Anterior cingulate cortex (tissue), 58 donors: ENCODE results near the gene MYEOV.

ENCODE experiments used
- DNase-seq, 58 donors: peaks; one replicate each; lab custom pipeline; 2025; lab: John Stamatoyannopoulos, UW

The MYEOV gene

DNA sequence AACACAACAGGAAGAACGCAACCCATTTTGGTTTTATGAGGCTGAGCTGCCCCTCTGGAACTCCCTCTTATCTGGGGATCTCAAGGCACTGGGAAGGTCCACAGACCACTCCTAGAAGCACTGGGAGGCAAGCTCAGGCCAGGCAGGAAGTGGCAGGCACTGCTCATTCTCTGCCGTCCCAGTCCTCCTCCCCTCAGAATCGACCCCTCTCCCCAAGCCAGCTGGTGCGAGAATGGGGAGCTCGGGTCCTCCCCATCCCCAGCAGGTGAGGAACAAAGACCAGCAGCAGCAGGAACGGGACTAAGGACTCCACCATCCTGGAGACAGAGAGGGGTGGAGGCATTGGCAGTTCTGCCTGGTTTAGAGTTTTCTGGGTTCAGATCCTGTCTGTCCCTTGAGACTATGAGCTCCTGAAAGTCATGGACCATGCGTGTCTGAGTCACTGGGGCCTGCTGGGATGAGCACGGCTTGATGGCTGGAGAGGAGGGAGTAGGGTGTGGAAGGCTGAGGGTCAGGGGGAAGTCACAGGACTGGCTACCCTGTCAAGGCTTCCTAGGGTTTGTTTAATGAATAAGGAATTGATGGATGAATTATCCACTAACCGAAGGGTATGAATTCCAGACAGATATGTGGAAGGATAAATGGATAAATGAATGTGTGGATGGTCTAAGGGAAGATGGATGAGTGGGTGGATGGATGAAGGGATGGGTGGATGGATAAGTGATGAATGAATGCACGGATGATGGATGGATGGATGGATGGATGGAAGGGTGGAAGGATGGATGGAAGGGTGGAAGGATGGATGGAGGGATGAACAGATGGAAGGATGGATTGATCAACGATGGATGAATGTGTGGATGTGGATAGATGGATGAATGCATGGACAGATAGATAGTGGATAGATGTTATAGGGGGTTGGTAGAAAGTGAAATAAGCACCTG lies 6.4 kb downstream of the MYEOV start:
- DNase-seq, result no peak

DNA sequence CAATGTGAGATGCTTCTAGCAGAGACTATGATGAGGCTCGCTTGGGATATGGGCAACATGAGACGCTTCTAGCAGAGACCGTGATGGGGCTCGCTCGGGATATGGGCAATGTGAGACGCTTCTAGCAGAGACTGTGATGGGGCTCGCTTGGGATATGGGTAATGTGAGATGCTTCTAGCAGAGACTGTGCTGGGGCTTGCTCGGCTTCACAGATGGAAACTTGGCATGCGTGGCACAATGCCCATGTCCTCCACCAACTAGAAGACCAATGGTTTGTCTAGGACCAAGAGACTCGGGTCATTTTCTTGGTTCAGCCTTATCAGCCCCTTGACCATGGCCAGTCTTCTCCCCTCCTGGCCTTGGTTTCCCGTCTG lies 7.1 kb downstream of the MYEOV start:
- no peak for DNase-seq

DNA sequence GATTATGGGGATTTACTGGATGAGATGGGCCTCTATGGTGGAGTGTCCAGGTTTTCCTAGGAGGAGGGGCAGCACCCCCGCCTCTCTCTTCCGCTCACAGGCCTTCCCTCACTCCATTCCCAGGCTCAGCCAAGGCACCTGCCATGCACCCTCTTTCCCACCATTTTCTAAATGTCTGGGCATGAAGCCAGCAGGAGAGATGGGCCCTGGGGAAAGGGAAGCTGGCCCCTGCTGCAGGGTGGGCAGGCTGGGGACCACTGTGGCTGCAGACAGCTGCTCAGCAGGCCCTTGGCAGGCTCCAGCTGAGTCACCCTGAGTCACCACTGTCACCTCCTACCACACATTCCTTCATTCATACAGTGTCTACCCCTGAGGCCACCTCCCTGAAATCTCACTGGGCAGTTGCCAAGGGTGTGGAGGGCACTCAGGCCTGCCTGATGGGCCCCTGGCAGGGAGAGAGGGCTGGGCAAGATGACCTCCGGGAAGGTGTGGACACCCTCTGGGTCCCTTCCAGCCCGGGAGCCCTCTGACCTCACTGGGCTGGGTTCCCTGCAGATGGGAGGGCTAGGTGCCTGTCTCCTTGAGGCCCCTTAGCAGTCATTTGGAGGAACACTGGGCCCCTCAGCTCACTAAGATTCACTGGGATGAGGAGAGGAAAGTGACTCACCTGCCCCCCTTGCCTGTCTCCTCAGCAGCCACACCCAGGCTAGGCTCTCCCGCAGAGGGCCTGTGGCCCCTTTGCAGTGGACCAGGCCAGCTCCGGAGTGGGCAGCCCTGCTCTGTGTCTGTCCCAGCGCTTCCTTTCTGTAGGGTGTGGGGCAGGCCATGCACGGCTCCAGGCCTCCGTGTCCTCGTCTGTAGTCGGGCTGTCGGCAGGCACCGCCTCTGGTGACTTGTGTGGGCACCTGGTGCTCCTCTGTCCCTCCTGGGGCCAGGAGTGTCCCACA lies 7.8 kb downstream of the MYEOV start:
- no peak for DNase-seq

DNA sequence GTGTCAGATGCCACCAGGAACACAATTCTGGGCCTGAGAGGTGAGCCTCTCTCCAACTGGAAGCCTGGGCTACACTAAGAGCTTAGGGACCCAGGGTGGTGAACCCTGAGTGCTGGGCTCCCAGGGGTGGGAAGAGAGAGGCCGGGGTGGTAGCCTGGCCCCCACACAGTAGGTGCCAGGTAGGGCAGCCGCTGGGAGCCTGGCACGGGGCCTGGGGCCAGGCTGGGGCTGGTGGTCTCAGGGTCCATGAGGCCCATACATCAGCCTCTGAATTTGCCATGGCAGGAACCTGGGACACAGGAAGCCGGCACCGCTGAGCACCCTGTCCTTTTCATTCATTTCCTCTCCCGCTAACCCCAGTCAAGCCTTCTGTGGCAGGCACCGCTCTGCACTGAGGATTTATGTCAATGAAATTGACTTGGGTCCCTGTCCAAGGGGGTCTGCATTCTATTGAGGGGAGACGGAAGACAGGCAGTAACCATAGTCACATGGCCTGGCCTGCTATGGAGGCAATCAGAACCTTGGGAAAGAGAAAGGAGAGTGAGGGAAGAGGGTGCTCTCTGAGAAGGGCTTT lies 8.6 kb downstream of the MYEOV start:
- no peak for DNase-seq

DNA sequence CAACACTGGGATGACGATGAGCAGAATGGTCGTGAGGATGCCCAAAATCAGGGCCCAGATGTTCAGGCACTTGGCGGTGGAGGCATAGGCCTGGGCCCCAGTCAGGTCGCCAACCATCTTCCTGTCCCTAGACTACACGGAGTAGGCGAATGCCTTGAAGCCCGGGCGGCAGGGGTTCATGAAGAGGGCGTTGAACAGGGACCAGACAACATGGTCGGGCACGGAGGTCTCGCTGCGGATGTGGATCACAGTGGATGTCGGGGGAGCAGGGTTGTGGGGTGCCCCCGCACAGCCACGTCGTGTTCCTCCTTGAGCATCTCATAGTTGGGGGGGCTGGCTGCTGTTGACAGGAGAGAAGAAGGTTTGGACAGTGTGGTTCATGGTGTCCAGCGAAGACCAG lies 9.5 kb downstream of the MYEOV start:
- DNase-seq, result no peak

DNA sequence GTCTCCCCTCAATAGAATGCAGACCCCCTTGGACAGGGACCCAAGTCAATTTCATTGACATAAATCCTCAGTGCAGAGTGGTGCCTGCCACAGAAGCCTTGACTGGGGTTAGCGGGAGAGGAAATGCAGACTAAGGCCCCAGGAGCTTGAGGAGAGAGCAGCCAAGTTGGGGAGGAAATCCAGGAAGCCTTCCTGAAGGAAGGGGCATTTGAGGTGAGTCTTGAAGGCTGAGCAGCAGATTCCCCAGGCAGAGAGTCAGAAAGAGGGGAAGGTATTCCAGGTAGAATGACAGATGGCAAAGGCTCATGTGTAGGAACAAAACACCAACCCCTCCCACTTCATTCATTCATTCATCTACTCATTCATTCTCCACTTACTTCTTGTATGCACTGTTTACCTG lies 10.3 kb downstream of the MYEOV start:
- no peak for DNase-seq

DNA sequence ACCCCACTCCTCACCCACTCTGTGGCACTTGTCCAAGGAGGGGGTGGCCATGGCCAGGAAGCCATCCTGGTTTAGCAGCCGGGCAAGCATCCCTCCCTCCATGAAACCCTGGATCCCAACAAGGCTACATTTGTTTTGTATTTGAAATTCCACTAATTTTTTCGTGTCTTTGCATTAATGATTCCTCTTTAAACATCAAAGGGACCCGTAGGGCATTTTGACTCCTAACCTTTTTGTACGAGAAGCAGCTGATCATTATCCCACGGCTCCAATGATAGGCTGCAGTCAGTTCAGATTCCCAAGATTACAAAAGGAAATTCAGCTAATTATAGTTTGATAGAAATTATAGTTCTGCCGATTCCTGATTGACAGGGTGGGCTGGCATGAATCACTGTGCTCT lies 10.7 kb downstream of the MYEOV start:
- DNase-seq, result no peak

DNA sequence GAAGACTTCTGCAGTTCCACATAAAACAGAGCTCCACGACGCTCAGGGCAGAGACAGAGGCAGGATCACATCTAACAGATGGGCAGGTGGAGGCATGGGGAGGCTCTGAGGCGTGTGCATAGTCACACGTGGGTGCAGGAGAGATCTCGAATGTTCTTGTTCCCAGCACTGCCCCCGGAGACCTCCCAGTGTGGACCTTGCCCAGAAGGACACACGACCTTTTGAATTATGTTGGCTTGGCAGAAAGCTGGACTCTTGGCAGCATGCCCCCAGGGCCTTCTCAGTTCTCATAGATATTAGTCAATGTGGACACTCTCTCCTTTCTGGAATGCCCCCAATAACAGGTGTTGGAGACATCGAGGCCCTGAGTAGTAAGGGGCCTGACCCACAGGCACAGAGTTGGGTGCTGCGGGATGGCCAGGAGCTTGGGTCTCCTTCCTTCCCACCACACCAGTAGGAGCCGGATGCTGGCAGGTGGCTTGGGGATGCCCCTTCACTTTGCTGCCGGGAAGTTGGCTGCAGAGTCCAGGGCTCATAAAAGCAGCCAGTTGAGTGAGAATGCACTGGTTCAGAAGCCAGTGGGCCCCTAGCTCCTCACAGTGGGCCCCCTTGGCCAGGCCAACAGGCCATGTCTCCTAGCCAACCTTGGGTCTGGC lies 12.1 kb downstream of the MYEOV start:
- DNase-seq, result no peak

DNA sequence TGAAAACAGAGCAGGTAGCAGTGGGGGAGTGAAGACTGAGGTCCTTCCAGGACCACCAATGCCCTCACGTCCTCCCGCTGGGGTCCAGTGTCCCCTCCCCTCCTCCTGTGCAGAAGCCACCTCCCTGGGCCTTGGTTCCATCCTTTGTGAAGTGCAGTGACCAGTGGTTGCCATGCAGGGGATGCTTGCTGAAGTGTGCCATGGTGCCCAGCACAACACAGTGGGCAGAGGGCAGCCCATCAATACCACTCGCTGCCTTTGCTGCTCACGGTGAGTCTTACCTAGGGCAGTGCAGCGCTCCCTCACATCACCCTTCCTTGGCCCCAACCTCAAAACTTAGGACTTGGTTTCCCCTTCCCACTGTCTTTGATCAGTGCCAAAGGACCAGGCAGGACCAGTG lies 12.9 kb downstream of the MYEOV start:
- no peak for DNase-seq

DNA sequence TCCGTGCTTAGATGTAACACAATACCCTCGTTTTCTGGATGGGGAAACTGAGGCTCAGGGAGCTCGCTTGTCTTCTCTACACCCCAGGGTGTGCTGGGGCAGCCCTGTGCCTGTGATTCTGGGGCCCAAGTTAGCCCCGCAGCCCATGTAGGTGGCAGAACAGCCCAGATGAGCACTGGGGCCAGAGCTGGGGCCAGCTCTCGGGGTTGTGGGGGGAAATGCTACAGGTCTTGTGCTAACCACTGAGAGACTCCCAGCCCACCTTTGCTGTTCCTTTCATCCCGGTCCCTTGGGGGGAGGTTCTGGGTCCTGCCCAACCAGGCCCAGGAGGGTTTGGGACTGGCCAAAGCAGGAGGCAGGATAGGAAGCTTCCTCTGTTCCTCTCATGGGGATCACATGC lies 13.5 kb downstream of the MYEOV start:
- DNase-seq, result no peak

DNA sequence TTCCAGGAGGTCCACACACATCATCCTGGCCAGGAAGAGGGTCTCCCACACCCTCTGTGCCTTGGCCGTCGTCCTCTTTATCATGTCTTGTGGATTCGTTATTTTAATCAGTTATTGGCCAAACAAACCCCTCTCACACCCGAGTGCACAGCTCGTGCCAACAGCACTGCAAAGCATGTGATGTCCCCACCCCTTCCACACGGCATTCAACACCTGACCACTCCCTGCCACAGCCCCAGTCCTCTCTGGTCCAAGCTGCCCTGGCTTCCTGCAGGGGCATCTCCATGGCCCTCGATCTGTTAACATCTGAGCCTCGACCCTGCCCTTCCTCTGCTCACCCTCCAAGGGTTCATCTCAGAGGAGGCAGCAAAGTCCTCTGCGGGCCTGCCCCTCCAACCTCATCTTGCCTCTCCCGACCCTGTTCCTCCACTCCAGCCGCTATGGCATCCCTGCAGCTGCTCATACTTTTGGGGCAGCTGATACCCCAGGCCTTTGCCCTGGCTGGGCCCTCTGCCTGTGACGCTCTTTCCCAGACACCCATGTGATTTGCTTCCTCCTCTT lies 14.0 kb downstream of the MYEOV start:
- no peak for DNase-seq

DNA sequence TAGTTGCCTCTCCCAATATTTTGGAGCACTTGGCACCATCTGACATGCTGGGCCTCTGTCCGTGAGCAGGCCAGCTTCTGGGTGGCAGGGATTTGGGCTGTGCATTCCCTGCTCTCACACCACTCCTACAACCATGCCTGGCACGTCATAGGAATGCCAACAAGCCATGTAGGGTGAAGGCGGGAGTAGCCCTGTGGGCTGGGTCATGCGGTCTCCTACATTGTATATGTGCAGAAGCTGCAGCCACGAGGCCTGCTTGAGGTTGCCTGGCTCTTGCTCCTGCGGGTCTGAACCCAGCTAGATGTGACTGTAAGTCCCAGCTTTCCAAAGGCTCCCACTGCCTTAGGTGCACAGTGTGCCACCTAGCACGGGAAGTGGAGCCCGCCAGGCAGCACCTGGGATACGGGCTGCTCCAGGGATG lies 14.5 kb downstream of the MYEOV start:
- no peak for DNase-seq

DNA sequence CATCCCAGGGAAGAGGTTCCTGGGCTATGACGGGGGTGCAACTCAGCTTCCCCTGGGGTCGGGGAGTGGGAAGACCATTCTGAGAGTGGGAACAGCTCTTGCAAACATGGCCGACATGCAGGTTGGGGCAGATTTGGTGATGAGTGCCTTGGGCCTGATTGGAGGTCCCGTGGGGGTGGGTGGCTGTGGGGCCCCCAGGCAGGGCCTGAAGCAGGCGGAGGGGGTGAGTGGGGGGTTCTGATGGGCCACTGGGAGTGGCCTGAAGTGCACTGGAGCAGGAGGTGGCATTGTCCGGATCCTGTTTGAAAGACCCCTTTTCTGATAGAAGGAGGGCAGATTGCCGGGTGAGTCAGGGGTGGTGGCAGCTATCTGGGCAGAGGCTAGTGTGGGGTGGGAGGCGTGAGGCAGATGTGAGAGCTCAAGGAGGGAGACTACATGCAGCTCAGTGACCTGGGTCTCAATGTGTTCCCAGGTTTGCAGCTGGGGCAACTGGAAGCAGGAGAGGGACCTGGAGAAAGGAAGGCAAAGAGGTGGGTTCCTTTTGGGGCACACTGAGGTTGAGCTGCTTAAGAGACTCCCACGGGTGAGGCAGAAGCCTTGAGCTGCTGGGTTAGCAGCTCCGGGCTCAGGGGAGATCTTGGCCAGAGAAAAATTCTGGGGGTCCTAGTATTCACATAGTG lies 15.1 kb downstream of the MYEOV start:
- DNase-seq, result no peak

DNA sequence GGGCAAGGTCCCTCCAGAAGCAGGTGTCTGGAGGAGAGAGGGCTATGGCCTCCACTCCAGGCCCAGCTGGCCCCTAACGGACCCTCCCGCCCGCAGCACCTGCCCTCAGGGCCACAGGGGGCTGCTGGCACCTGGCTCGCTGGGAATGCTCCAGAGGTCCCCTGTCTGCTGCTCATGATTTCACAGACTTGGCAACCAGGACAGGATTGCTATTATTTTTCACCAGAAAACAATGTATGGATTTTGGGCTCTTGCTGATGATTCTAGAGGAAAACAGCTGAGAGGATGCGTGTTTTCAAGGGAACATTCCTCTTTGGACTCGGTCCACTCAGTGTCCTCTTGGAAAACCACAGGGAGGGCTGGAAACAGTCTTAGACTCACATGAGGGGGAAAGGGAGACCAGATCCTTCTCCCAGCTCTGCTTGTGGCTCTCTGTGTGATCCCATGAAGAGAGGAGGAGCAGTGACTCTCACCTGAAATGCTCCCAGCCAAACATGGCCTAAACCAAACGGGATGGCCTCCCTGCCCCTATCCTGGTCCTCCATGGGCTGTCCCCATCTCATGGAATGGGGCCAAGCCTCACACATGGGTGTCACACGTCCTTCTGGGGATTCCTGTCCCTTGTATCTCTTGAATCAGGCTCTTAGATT lies 15.8 kb downstream of the MYEOV start:
- no peak for DNase-seq

DNA sequence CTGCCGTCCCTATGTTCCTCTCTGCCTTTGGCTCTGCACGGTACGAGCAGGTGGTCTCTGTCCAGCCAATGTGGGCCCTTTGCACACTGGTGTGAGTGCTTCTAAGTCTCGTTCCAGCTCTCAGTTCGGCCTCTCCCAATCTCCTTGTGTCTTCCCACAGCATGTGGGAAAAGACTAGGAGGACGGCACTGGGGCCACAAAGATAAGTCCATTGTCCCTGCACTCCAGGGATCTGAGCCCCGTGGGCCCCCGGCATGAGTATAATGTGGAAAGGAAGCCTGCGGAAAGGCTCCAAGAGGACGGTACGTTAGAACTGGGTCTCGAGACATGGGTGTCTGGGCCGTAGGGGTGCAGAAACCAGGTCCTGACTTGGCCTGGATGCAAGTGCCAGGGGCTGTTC lies 16.4 kb downstream of the MYEOV start:
- no peak for DNase-seq

DNA sequence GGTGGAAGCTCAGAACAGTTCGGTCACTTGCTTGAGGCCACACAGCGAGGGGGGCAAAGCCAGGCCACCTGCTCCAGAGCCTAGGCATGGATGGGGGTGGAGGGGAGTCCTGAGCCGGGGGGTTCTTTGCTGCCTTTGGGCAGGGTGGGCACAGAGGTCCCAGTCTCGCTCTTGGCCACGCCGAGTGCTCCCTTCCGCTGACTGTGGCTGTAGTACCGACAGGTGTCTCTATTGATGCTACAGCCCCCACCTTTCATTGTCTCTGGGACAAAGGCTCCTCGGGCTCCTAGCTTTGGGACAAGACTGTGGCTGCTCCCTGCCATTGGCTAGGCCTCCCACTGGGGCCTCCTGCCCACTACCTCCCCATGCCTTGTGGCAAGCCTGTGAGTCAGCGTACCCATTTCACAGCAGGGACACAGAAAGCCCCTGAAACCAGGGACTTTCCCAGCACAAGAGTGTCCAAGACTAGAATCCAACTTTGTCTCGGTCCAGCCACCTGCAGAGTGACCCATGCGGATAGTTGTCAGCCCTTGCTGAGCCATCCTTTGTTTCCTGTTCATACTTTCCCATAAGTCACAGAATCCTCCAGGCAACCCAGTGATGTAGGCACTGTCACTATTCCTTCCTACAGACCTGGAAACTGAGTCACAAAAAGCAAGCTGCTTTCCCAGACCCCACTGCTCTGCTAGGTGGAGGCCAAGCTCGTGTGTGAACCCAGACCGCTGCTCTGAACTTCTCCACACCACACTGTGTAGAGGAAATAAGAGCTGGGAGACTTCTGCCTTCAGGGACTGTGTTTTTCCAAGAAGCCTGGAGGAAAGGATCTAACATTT lies 17.2 kb downstream of the MYEOV start:
- no peak for DNase-seq

DNA sequence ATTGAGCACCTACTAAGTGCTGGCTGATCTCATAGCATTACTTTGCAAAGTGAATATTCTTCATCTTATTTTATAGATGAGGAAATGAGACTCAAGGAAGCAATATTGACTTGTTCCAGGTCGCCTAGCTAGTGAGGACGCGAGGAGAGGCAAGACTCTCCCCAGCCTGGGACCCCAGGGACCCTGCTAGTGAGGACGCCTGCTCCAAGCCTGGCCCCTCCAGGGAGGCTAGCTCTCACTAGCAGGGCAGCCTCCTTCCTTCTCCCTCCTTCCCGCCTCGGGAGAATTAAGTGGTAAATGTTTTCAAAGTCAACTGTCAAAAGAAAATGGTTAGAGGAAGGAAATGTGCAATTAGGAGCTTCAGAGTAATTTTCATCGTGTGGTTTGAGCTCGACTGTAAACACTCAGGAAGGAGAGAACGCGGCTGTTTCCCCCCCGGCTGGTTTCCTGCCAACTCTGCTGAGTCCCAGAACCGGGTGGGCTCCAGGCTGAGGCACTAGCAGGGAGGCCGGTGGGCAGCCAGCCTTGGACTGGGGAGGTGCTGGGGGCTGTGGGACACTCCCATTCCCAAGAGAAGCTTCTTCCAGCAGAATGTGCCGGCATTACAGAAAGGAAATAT lies 17.9 kb downstream of the MYEOV start:
- DNase-seq, result no peak
